Neural crest cell (in vitro differentiated cells): ENCODE measurements around the gene DLGAP4. TPM values are rescaled to one million over a fixed set of nuclear protein-coding genes. Genes with fewer than 3 reads are reported as not detected.

ENCODE experiments used
- DNase-seq: peaks from one replicate; pipeline ENCODE4 v3.0.0; 2021; ENCODE audit warnings: low read depth, mixed read lengths, low spot score
- H3K27ac Mint-ChIP-seq: one replicate; pipeline ENCODE4 v1.8.0; 2021; ENCODE audit warnings: mild to moderate bottlenecking, mixed read lengths; ENCODE audit not compliant: unreplicated experiment
- H3K27me3 Mint-ChIP-seq: 2 replicates; pipeline ENCODE4 v1.8.0; 2021; ENCODE audit warnings: low read depth, mild to moderate bottlenecking, mixed read lengths
- H3K36me3 Mint-ChIP-seq: 2 replicates; pipeline ENCODE4 v1.8.0; 2021; ENCODE audit warnings: low read depth, mild to moderate bottlenecking, mixed read lengths
- H3K4me1 Mint-ChIP-seq: 2 replicates; pipeline ENCODE4 v1.8.0; 2021; ENCODE audit warnings: mixed read lengths
- H3K4me3 Mint-ChIP-seq: one replicate; pipeline ENCODE4 v1.8.0; 2021; ENCODE audit warnings: mild to moderate bottlenecking, mixed read lengths
- H3K9me3 Mint-ChIP-seq: 2 replicates; pipeline ENCODE4 v1.8.0; 2021; ENCODE audit warnings: mixed read lengths
- total RNA-seq: library from RNA; stranded (reverse); gene quantifications from 2 replicates; pipeline ENCODE4 v1.2.1, GENCODE V29; 2021
- TF ChIP-seq, protein P1 (sequence below): fragments of 200-600 bp; sonication (generic); conservative IDR thresholded peaks from 2 replicates; pipeline ENCODE4 v1.5.0; 2021; ENCODE audit warnings: antibody characterized with exemption, mild to moderate bottlenecking

DLGAP4 gene
- total RNA-seq, 1 donor from 2014 or later = 95.6 TPM

DNA sequence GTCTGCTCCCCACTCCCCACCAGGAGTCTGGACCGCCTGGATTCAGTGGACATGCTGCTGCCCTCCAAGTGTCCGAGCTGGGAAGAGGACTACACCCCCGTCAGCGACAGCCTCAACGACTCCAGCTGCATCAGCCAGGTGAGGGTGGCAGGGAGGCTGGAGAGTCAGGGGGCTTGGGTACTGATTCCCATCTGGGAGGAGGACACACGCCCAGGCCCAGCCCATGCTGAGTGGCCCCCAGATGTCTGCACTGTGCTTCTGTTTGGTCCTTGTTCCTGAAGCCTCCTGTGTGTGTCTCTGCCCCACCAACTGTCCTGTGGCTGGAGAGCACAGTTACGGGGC, 133.6 kb downstream of the DLGAP4 start:
- no peaks in the 10 kb centered on the region for H3K36me3 Mint-ChIP-seq
- no peaks in the 10 kb centered on the region for H3K4me1 Mint-ChIP-seq
- DNase-seq = no peak
- H3K27me3 Mint-ChIP-seq = peaks cover 12% of the 10 kb centered on the region
- TF ChIP-seq, protein P1, sequence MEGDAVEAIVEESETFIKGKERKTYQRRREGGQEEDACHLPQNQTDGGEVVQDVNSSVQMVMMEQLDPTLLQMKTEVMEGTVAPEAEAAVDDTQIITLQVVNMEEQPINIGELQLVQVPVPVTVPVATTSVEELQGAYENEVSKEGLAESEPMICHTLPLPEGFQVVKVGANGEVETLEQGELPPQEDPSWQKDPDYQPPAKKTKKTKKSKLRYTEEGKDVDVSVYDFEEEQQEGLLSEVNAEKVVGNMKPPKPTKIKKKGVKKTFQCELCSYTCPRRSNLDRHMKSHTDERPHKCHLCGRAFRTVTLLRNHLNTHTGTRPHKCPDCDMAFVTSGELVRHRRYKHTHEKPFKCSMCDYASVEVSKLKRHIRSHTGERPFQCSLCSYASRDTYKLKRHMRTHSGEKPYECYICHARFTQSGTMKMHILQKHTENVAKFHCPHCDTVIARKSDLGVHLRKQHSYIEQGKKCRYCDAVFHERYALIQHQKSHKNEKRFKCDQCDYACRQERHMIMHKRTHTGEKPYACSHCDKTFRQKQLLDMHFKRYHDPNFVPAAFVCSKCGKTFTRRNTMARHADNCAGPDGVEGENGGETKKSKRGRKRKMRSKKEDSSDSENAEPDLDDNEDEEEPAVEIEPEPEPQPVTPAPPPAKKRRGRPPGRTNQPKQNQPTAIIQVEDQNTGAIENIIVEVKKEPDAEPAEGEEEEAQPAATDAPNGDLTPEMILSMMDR = peak; percentile 31
- no peak overlapping the region for H3K27ac Mint-ChIP-seq
- no peaks in the 10 kb centered on the region for H3K9me3 Mint-ChIP-seq
- H3K4me3 Mint-ChIP-seq = no peak overlapping the region

DNA sequence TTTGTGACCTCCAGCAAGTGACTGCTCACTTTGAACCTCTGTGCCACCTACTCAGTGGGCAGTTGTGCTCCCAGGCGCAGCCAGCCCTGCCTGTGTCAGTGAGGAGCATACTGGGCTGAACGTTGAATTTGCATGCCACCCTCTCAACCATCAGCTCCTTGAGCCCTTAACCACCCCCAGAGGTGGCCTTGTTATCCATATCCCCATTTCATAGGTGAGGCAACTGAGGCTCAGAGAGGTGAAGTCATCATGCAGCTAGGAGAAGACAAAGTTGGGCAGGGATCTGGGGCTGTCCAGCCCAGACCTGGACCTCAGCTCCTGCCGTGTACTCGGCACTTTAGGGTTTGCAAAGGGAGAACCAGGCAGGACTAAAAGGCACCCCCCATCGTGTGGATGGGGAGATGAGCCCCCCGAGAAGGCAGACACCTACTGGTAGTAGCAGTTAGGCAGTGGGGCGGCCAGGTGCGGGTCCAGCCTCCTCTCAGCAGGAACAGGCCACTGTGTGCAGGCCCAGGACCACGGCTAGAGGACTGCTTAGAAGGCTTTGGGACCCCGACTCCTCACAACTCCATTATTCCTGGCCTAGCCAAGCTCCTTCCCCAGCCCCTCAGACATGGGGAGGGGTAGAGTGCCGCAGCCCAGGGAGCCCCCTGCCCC, 134.4 kb downstream of the DLGAP4 start:
- DNase-seq = no peak
- no peak overlapping the region for H3K27ac Mint-ChIP-seq
- peaks cover 12% of the 10 kb centered on the region for H3K27me3 Mint-ChIP-seq
- no peaks in the 10 kb centered on the region for H3K9me3 Mint-ChIP-seq
- H3K36me3 Mint-ChIP-seq = no peaks in the 10 kb centered on the region
- TF ChIP-seq, protein P1 = no peak
- no peaks in the 10 kb centered on the region for H3K4me1 Mint-ChIP-seq
- no peak overlapping the region for H3K4me3 Mint-ChIP-seq

DNA sequence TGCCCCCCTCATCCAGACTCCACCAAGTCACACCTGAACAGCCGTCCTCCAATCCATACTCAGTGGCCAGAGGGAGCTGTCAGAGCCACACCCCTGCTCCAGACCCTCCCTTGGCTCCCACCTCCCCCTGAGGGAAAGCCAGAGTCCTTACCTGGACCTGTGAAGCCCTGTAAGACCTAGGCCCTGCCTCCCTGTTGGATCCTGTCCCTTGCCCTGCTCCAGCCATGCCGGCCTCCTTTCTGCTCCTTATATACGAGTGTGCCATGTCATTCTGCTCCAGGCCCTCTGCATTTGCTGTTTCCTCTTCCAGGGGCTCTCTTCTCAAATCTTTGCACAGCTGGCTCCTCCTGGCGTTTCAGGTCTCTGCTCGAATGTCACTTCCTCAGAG, 134.9 kb downstream of the DLGAP4 start:
- Mint-ChIP-seq H3K4me3 (no peak overlapping the region), H3K4me1 (no peaks in the 10 kb centered on the region), H3K36me3 (no peaks in the 10 kb centered on the region), H3K27me3 (peaks cover 9% of the 10 kb centered on the region), H3K9me3 (no peaks in the 10 kb centered on the region), H3K27ac (peak overlapping the region; percentile 59)
- TF ChIP-seq, protein P1 = no peak
- no peak for DNase-seq

DNA sequence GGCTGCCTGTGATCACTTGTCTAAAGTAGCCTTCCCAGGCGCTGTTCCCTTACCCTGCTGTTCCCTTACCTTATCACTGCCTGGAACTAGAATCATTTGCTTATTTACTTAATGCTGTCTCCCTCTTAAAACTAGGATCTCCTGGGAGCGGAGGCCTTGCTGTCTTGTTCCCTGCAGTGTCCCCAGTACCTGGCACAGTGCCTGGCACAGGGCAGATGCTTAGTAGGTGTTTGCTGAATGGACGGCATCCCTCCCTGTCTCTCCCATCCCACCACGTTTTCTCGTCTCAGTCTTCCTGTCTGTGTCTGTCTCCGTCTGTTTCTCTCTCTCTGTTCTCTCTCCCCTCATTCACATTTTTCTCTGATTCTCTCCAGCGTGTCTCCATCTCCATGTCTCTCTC, 135.3 kb downstream of the DLGAP4 start:
- TF ChIP-seq, protein P1 = no peak
- Mint-ChIP-seq H3K4me3 (no peak overlapping the region), H3K36me3 (no peaks in the 10 kb centered on the region), H3K27ac (no peak overlapping the region), H3K27me3 (peaks cover 8% of the 10 kb centered on the region), H3K9me3 (no peaks in the 10 kb centered on the region), H3K4me1 (no peaks in the 10 kb centered on the region)
- DNase-seq = no peak

DNA sequence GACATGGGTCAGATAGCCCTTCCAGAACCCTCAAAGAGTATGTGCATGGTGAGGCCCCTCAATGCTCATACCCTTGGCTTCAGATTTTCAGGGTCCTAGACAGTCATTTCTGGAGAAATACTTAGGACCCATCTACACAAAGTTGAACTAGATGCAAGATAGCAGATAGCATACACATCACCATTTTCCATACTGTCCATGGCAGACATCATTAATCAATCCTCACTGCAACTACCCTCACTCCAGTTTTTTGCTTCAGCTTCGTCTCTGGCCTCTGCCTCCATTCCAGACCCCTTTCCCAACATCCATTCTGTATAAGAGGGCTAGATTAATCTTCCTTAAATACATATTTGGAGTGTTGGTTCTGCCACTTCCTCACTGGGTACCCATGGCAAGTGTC, 139.7 kb downstream of the DLGAP4 start:
- no peaks in the 10 kb centered on the region for H3K27me3 Mint-ChIP-seq
- H3K4me1 Mint-ChIP-seq = no peaks in the 10 kb centered on the region
- no peak for DNase-seq
- H3K36me3 Mint-ChIP-seq = no peaks in the 10 kb centered on the region
- H3K4me3 Mint-ChIP-seq = no peak overlapping the region
- no peak overlapping the region for H3K27ac Mint-ChIP-seq
- TF ChIP-seq, protein P1 = no peak
- no peaks in the 10 kb centered on the region for H3K9me3 Mint-ChIP-seq
